HCT116 (cell line): ENCODE results near the gene GLDC. TPM values are rescaled to one million over a fixed set of nuclear protein-coding genes. Genes with fewer than 3 reads are reported as not detected.
A peak's percentile ranks its signal among the peaks of the same experiment; 100 is the strongest.

Experiments
- ATAC-seq: fragments of 200-7000 bp; cut with Tn5 transposase; 2 replicates; pipeline ENCODE4 v1.9.1; 2020; ENCODE audit warnings: mild to moderate bottlenecking, moderate library complexity
- BruUV-seq: library from RNA; stranded (reverse); fragments of 400-500 nt; replicated peaks from 2 replicates; lab custom pipeline; 2021; lab: Mats Ljungman, UMichigan
- CTCF ChIA-PET: fragments of 300-600 bp; sonication (Branson Sonifier 250); formaldehyde crosslinking; loops from one replicate; lab custom pipeline; 2021; ENCODE audit warnings: antibody characterized with exemption; lab: Charles Lee
- POLR2A ChIA-PET: fragments of 300-600, 350-600 bp; sonication (Branson Sonifier 250); formaldehyde crosslinking; loops from one replicate; lab custom pipeline; 2021; ENCODE audit warnings: antibody characterized with exemption; lab: Charles Lee
- RAD21 ChIA-PET, 2 experiments: fragments of 300-600 bp; sonication (Branson Sonifier 250); formaldehyde crosslinking; loops; one replicate each; lab custom pipeline; 2023; ENCODE audit warnings: low total read pairs in 2 of 2; ENCODE audit not compliant: uncharacterized antibody in 2 of 2, unreplicated experiment in 2 of 2, low non-redundant PET in 1 of 2; lab: Charles Lee
- DNase-seq: peaks from one replicate; pipeline ENCODE4 v3.0.0-alpha.2; 2010; ENCODE audit warnings: low read depth, low spot score
- H2AFZ ChIP-seq: fragments of 200-600 bp; shearing (Covaris generic), sonication (generic); 2 replicates; pipeline ENCODE4 v1.6.1; 2017; ENCODE audit warnings: low read depth, mixed run types, mixed read lengths, antibody characterized with exemption, low read length; ENCODE audit not compliant: poor library complexity, severe bottlenecking
- H3K27ac ChIP-seq: 2 replicates; pipeline ENCODE4 v1.5.1; 2012; ENCODE audit warnings: low read depth, low read length
- H3K27me3 ChIP-seq: fragments of 200-600 bp; sonication (generic); 2 replicates; pipeline ENCODE4 v1.6.1; 2016; ENCODE audit warnings: mixed run types, low read length, mixed read lengths; ENCODE audit not compliant: insufficient read depth
- H3K36me3 ChIP-seq, 2 experiments: fragments of 200-500 bp in 1 of 2; fragments of 200-600 bp in 1 of 2; sonication (Bioruptor generic) in 1 of 2; sonication (generic) in 1 of 2; 2 replicates each; pipeline versions ENCODE4 v1.5.1 to v1.6.1; 2014 to 2016; ENCODE audit warnings: low read length in 2 of 2, inconsistent platforms in 1 of 2, mixed read lengths in 1 of 2, mixed run types in 1 of 2; ENCODE audit not compliant: insufficient read depth in 2 of 2, control insufficient read depth in 1 of 2
- H3K4me1 ChIP-seq, 2 experiments: fragments of 200-600 bp in 1 of 2; sonication (generic) in 1 of 2; 2 replicates each; pipeline versions ENCODE4 v1.5.1 to v1.6.1; 2012 to 2017; ENCODE audit warnings: low read length in 2 of 2, inconsistent platforms in 1 of 2, mild to moderate bottlenecking in 1 of 2, mixed read lengths in 1 of 2, mixed run types in 1 of 2, moderate library complexity in 1 of 2; ENCODE audit not compliant: insufficient read depth in 2 of 2, control insufficient read depth in 1 of 2
- H3K4me2 ChIP-seq: fragments of 200-600 bp; sonication (generic); 2 replicates; pipeline ENCODE4 v1.6.1; 2017; ENCODE audit warnings: mixed run types, low read length, mixed read lengths
- H3K4me3 ChIP-seq, 2 experiments: fragments of 200-600 bp in 1 of 2; sonication (generic) in 1 of 2; replicated peaks in 1 of 2; 2 replicates each; pipeline ENCODE4 v1.5.1; 2011 to 2016; ENCODE audit warnings: low read length in 2 of 2, control low read depth in 1 of 2, low read depth in 1 of 2, mild to moderate bottlenecking in 1 of 2, mixed read lengths in 1 of 2, mixed run types in 1 of 2
- H3K79me2 ChIP-seq: fragments of 200-600 bp; sonication (generic); 2 replicates; pipeline ENCODE4 v1.6.1; 2017; ENCODE audit warnings: mild to moderate bottlenecking, mixed run types, low read length, moderate library complexity, mixed read lengths; ENCODE audit not compliant: insufficient read depth
- H3K9ac ChIP-seq: fragments of 200-600 bp; sonication (generic); 2 replicates; pipeline ENCODE4 v1.6.1; 2016; ENCODE audit warnings: low read length, mixed read lengths
- H3K9me2 ChIP-seq: fragments of 200-600 bp; sonication (generic), shearing (Covaris generic); 2 replicates; pipeline ENCODE4 v1.6.1; 2017; ENCODE audit warnings: mixed run types, mild to moderate bottlenecking, moderate library complexity; ENCODE audit not compliant: insufficient read depth
- H3K9me3 ChIP-seq, 2 experiments: fragments of 200-500 bp in 1 of 2; fragments of 200-600 bp in 1 of 2; sonication (Bioruptor generic) in 1 of 2; sonication (generic) in 1 of 2; 2 replicates each; pipeline ENCODE4 v1.6.1; 2014 to 2017; ENCODE audit warnings: low read length in 2 of 2, mixed read lengths in 2 of 2, inconsistent platforms in 1 of 2, low read depth in 1 of 2, mild to moderate bottlenecking in 1 of 2, mixed run types in 1 of 2, moderate library complexity in 1 of 2; ENCODE audit not compliant: control insufficient read depth in 1 of 2, insufficient read depth in 1 of 2
- H4K20me1 ChIP-seq: fragments of 200-600 bp; sonication (generic), shearing (Covaris generic); 2 replicates; pipeline ENCODE4 v1.6.1; 2017; ENCODE audit warnings: mixed run types, mild to moderate bottlenecking, moderate library complexity; ENCODE audit not compliant: insufficient read depth
- CEBPB ChIP-seq: IDR thresholded peaks from 2 replicates; pipeline ENCODE4 v1.6.1; 2012; ENCODE audit warnings: low read depth
- CTCF ChIP-seq, 3 experiments: fragments of 200-600 bp in 1 of 3; sonication (generic) in 1 of 3; IDR thresholded peaks in 2 of 3; conservative IDR thresholded peaks in 1 of 3; 2 replicates each; pipeline ENCODE4 v1.5.1; 2012 to 2017; ENCODE audit warnings: low read depth in 2 of 3, low read length in 2 of 3, antibody characterized with exemption in 1 of 3, borderline replicate concordance in 1 of 3, control low read depth in 1 of 3, mild to moderate bottlenecking in 1 of 3, mixed read lengths in 1 of 3, mixed run types in 1 of 3, moderate library complexity in 1 of 3; ENCODE audit not compliant: insufficient read depth in 1 of 3
- JUND ChIP-seq: IDR thresholded peaks from 2 replicates; pipeline ENCODE4 v1.6.1; 2012
- POLR2A ChIP-seq: IDR thresholded peaks from 2 replicates; pipeline ENCODE4 v1.7.0; 2011; ENCODE audit warnings: borderline replicate concordance; ENCODE audit not compliant: insufficient read depth, insufficient read length; ENCODE audit errors: extremely low read depth
- POLR2AphosphoS5 ChIP-seq: IDR thresholded peaks from 2 replicates; pipeline ENCODE4 v1.6.1; 2011; ENCODE audit warnings: mild to moderate bottlenecking, low read depth, low read length, moderate library complexity
- SIN3A ChIP-seq: IDR thresholded peaks from 2 replicates; pipeline ENCODE4 v1.6.1; 2012; ENCODE audit warnings: low read depth
- SRF ChIP-seq: IDR thresholded peaks from 2 replicates; pipeline ENCODE4 v1.6.1; 2012; ENCODE audit warnings: low read depth
- ZNF274 ChIP-seq: fragments of 200-500 bp; sonication (Bioruptor generic); IDR thresholded peaks from 2 replicates; pipeline ENCODE4 v1.6.1; 2014; ENCODE audit warnings: mild to moderate bottlenecking, low read depth, low read length, inconsistent platforms
- intact Hi-C: fragments of 100-400 bp; cut with micrococcal nuclease; formaldehyde crosslinking; loops from 2 replicates; pipeline ENCODE4 v1.10.0; 2022
- total RNA-seq: library from RNA; stranded (reverse); gene quantifications from one replicate; pipeline ENCODE4 v1.2.1, GENCODE V29; 2021; ENCODE audit not compliant: unreplicated experiment
- TF ChIP-seq, protein P1 (sequence below): IDR thresholded peaks from 2 replicates; pipeline ENCODE4 v1.6.1; 2012
- TF ChIP-seq, protein P2 (sequence below): IDR thresholded peaks from 2 replicates; pipeline ENCODE4 v1.6.1; 2012; ENCODE audit warnings: low read depth
- TF ChIP-seq, protein P3 (sequence below): IDR thresholded peaks from 2 replicates; pipeline ENCODE4 v1.6.1; 2011; ENCODE audit warnings: mild to moderate bottlenecking, low read length, moderate library complexity; ENCODE audit not compliant: insufficient replicate concordance; ENCODE audit errors: extremely low read depth
- TF ChIP-seq, protein P4 (sequence below): IDR thresholded peaks from 2 replicates; pipeline ENCODE4 v1.6.1; 2012

Gene GLDC
- total RNA-seq, 1 experiment from 2014 or later: 4.9 TPM

DNA sequence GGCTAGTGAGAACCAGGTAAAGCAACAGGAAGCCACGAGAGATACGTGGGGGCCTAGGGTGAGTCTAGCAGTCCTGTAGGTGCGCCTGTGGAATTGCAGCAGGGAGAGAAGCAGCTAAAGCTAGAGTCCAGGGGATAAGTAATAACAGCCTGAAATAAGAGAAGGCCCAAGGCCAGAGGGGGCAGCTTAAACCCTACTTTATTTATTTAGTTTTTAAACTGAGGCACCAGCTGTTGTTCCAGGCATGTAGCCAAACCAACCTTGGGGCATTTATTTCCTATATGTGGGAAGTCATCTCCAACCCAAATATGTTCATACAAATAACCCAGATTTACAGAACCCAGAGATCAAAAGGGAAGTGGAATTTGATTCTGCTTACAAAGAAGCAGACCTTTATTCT lies 93.5 kb downstream of the GLDC start:
- TF ChIP-seq CTCF (IDR thresholded peaks at IDR 0.05 in 2 of 3, conservative IDR thresholded peaks at IDR 0.05 in 1 of 3; ENCODE audit: borderline replicate concordance in 1 of 3, insufficient read depth in 1 of 3, low read depth in 2 of 3, low read length in 2 of 3): peak in 2 of 3 experiments; percentile 20 to 26; a peak in 3 of 6 replicates
- TF ChIP-seq ZNF274: no peak
- ATAC-seq (peak; percentile 59), DNase-seq (no peak)
- Histone ChIP-seq H3K27me3 (no peaks in the 10 kb centered on the region), H3K4me1 (peaks cover 0 to 3% of the 10 kb centered on the region in 2 experiments; a peak in 1 of 4 replicates), H3K9me3 (no peaks in the 10 kb centered on the region), H3K9ac (no peak overlapping the region), H2AFZ (no peak overlapping the region), H4K20me1 (no peaks in the 10 kb centered on the region), H3K9me2 (0 out of 2 replicates have a peak, but pooled peaks cover 4% of the 10 kb centered on the region), H3K4me3 (no peak overlapping the region), H3K36me3 (no peaks in the 10 kb centered on the region), H3K27ac (no peak overlapping the region), H3K79me2 (no peaks in the 10 kb centered on the region), H3K4me2 (no peak overlapping the region)
- ChIA-PET POLR2A (no interaction called here), CTCF (no interaction called here), RAD21 (no interaction called here)
- intact Hi-C loops: no loop called here
- BruUV-seq: no TSS peak

DNA sequence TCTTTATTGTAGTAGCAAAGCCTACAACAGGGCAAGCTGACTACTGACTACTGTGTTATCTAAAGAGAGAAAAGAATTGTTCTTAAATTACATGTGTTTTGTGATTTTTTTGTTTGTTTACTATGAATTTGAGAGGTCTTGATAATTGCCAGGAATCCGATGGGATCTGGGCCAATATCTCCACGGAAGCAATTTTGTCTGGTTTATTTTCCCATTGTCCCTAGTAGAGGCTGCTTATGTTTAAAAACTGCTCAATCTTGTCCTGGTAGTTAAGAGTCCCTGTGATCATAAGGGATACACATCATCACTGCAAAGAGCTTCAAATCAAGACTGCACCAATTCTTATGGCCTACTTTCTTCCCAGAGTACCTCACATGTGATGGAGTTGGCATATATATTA lies 94.4 kb downstream of the GLDC start:
- H3K4me1 ChIP-seq: peaks cover 0 to 3% of the 10 kb centered on the region in 2 experiments; a peak in 1 of 4 replicates
- H3K79me2 ChIP-seq: no peaks in the 10 kb centered on the region
- ChIA-PET CTCF (no interaction called here), RAD21 (no interaction called here), POLR2A (no interaction called here)
- H4K20me1 ChIP-seq: no peaks in the 10 kb centered on the region
- intact Hi-C loops: no loop called here
- H3K9ac ChIP-seq: no peak overlapping the region
- ATAC-seq: no peak
- H3K27ac ChIP-seq: no peak overlapping the region
- no TSS peak for BruUV-seq
- H2AFZ ChIP-seq: no peak overlapping the region
- 0 out of 2 replicates have a peak, but pooled peaks cover 4% of the 10 kb centered on the region for H3K9me2 ChIP-seq
- DNase-seq: no peak
- H3K27me3 ChIP-seq: no peaks in the 10 kb centered on the region
- no peak overlapping the region for H3K4me2 ChIP-seq
- H3K36me3 ChIP-seq: no peaks in the 10 kb centered on the region
- no peaks in the 10 kb centered on the region for H3K9me3 ChIP-seq
- H3K4me3 ChIP-seq: no peak overlapping the region
- TF ChIP-seq, protein P1, sequence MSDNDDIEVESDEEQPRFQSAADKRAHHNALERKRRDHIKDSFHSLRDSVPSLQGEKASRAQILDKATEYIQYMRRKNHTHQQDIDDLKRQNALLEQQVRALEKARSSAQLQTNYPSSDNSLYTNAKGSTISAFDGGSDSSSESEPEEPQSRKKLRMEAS: no peak
- no peak for TF ChIP-seq JUND
- no peak for TF ChIP-seq CEBPB
- TF ChIP-seq POLR2A: no peak
- no peak for TF ChIP-seq SIN3A
- TF ChIP-seq, protein P2, sequence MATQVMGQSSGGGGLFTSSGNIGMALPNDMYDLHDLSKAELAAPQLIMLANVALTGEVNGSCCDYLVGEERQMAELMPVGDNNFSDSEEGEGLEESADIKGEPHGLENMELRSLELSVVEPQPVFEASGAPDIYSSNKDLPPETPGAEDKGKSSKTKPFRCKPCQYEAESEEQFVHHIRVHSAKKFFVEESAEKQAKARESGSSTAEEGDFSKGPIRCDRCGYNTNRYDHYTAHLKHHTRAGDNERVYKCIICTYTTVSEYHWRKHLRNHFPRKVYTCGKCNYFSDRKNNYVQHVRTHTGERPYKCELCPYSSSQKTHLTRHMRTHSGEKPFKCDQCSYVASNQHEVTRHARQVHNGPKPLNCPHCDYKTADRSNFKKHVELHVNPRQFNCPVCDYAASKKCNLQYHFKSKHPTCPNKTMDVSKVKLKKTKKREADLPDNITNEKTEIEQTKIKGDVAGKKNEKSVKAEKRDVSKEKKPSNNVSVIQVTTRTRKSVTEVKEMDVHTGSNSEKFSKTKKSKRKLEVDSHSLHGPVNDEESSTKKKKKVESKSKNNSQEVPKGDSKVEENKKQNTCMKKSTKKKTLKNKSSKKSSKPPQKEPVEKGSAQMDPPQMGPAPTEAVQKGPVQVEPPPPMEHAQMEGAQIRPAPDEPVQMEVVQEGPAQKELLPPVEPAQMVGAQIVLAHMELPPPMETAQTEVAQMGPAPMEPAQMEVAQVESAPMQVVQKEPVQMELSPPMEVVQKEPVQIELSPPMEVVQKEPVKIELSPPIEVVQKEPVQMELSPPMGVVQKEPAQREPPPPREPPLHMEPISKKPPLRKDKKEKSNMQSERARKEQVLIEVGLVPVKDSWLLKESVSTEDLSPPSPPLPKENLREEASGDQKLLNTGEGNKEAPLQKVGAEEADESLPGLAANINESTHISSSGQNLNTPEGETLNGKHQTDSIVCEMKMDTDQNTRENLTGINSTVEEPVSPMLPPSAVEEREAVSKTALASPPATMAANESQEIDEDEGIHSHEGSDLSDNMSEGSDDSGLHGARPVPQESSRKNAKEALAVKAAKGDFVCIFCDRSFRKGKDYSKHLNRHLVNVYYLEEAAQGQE: no peak
- TF ChIP-seq, protein P3, sequence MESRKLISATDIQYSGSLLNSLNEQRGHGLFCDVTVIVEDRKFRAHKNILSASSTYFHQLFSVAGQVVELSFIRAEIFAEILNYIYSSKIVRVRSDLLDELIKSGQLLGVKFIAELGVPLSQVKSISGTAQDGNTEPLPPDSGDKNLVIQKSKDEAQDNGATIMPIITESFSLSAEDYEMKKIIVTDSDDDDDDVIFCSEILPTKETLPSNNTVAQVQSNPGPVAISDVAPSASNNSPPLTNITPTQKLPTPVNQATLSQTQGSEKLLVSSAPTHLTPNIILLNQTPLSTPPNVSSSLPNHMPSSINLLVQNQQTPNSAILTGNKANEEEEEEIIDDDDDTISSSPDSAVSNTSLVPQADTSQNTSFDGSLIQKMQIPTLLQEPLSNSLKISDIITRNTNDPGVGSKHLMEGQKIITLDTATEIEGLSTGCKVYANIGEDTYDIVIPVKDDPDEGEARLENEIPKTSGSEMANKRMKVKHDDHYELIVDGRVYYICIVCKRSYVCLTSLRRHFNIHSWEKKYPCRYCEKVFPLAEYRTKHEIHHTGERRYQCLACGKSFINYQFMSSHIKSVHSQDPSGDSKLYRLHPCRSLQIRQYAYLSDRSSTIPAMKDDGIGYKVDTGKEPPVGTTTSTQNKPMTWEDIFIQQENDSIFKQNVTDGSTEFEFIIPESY: no peak
- TF ChIP-seq, protein P4, sequence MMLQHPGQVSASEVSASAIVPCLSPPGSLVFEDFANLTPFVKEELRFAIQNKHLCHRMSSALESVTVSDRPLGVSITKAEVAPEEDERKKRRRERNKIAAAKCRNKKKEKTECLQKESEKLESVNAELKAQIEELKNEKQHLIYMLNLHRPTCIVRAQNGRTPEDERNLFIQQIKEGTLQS: no peak
- TF ChIP-seq POLR2AphosphoS5: no peak
- no peak for TF ChIP-seq ZNF274
- no peak for TF ChIP-seq SRF
